Endodermal cell (in vitro differentiated cells): ENCODE measurements around the gene RHOU. TPM values are rescaled to one million over a fixed set of nuclear protein-coding genes. Genes with fewer than 3 reads are reported as not detected.

Source experiments
- DNase-seq: peaks from one replicate; pipeline ENCODE4 v3.0.0-alpha.2; 2017
- H3K27ac ChIP-seq: 2 replicates; pipeline ENCODE4 v1.5.1; 2013; ENCODE audit warnings: mild to moderate bottlenecking, low read depth, low read length, moderate library complexity
- H3K27me3 ChIP-seq: 2 replicates; pipeline ENCODE4 v1.6.1; 2013; ENCODE audit warnings: mild to moderate bottlenecking, low read length, moderate library complexity; ENCODE audit not compliant: insufficient read depth, control insufficient read depth, poor library complexity, severe bottlenecking
- H3K36me3 ChIP-seq: 2 replicates; pipeline ENCODE4 v1.7.0; 2013; ENCODE audit warnings: mild to moderate bottlenecking, low read length, moderate library complexity; ENCODE audit not compliant: control insufficient read depth, insufficient read depth
- H3K4me1 ChIP-seq: one replicate; pipeline ENCODE4 v1.7.0; 2013; ENCODE audit warnings: low read length; ENCODE audit not compliant: control insufficient read depth, insufficient read depth
- H3K4me3 ChIP-seq: 2 replicates; pipeline ENCODE4 v1.5.1; 2013; ENCODE audit warnings: mild to moderate bottlenecking, low read length, moderate library complexity
- H3K9ac ChIP-seq: 2 replicates; pipeline ENCODE4 v1.6.1; 2013; ENCODE audit warnings: mild to moderate bottlenecking, low read length, moderate library complexity; ENCODE audit not compliant: poor library complexity, severe bottlenecking; ENCODE audit errors: extremely low read depth
- H3K9me3 ChIP-seq: 2 replicates; pipeline ENCODE4 v1.6.1; 2013; ENCODE audit warnings: mild to moderate bottlenecking, low read length, moderate library complexity; ENCODE audit not compliant: control insufficient read depth
- H3K27ac Mint-ChIP-seq: 2 replicates; pipeline ENCODE4 v1.8.0; 2020; ENCODE audit warnings: mixed read lengths
- H3K27me3 Mint-ChIP-seq: 2 replicates; pipeline ENCODE4 v1.8.0; 2021; ENCODE audit warnings: mild to moderate bottlenecking, mixed read lengths; ENCODE audit not compliant: insufficient read depth
- H3K36me3 Mint-ChIP-seq: 2 replicates; pipeline ENCODE4 v1.8.0; 2020; ENCODE audit warnings: low read depth, mixed read lengths
- H3K4me1 Mint-ChIP-seq: 2 replicates; pipeline ENCODE4 v1.8.0; 2020; ENCODE audit warnings: mixed read lengths
- H3K4me3 Mint-ChIP-seq: 2 replicates; pipeline ENCODE4 v1.8.0; 2020; ENCODE audit warnings: mild to moderate bottlenecking, moderate library complexity, mixed read lengths
- H3K9me3 Mint-ChIP-seq: 2 replicates; pipeline ENCODE4 v1.8.0; 2020; ENCODE audit warnings: mild to moderate bottlenecking, mixed read lengths
- CTCF ChIP-seq: fragments of 200-600 bp; sonication (generic); conservative IDR thresholded peaks from 2 replicates; pipeline ENCODE4 v1.5.0; 2021; ENCODE audit warnings: antibody characterized with exemption, mild to moderate bottlenecking
- WGBS, 2 experiments: methylation state at CpG; one replicate each; pipeline versions ENCODE4 v1.1.5 to v1.1.7; 2013; ENCODE audit warnings: missing lambda C conversion rate in 2 of 2, mixed read lengths in 1 of 2; ENCODE audit not compliant: insufficient coverage in 1 of 2, insufficient read length in 1 of 2; 5-methylcytosine and 5-hydroxymethylcytosine counted together
- total RNA-seq, 2 donors: library from RNA; stranded (reverse); fragmentation: NEBNext Ultra II Directional in 1 of 2; extraction: Animal tissue kit (Norgen Biotek cat#: 25700) in 1 of 2; gene quantifications; 2 replicates in 1 of 2; 3 replicates in 1 of 2; pipeline ENCODE4 v1.2.1, GENCODE V29; 2021

The RHOU gene
- total RNA-seq, 2 donors from 2014 or later, result 9.0 to 12.0 TPM

- peaks cover 62% of the 10 kb centered on the region for H3K27me3 ChIP-seq
Observed at GRCh38 chr1:228776449-228776848, 41.2 kb downstream of the RHOU start.

GRCh38 chr1:228777236-228777635 is 42.0 kb downstream of the RHOU start:
- peaks cover 68% of the 10 kb centered on the region for H3K27me3 ChIP-seq
- H3K9me3 ChIP-seq, result no peaks in the 10 kb centered on the region
- WGBS, 2 experiments, result 90 to 94% methylated on average over 4 of the region's 4 CpGs
- no peak overlapping the region for H3K27ac Mint-ChIP-seq
- H3K4me3 Mint-ChIP-seq, result no peak overlapping the region
- DNase-seq, result no peak
- H3K4me3 ChIP-seq, result no peak overlapping the region
- peaks cover 12% of the 10 kb centered on the region for H3K4me1 Mint-ChIP-seq
- no peak overlapping the region for H3K9ac ChIP-seq
- H3K27ac ChIP-seq, result no peak overlapping the region
- peaks cover 2% of the 10 kb centered on the region for H3K9me3 Mint-ChIP-seq
- no peak for TF ChIP-seq CTCF
- H3K27me3 Mint-ChIP-seq, result peaks cover 8% of the 10 kb centered on the region
- H3K36me3 ChIP-seq, result no peaks in the 10 kb centered on the region
- peaks cover 5% of the 10 kb centered on the region for H3K4me1 ChIP-seq
- H3K36me3 Mint-ChIP-seq, result no peaks in the 10 kb centered on the region

More at GRCh38 chr1:228776449-228776848, 41.2 kb downstream of the RHOU start:
- no peak for TF ChIP-seq CTCF
- H3K4me1 Mint-ChIP-seq, result peaks cover 12% of the 10 kb centered on the region
- H3K9me3 Mint-ChIP-seq, result peaks cover 2% of the 10 kb centered on the region
- H3K27ac ChIP-seq, result no peak overlapping the region
- no peak overlapping the region for H3K9ac ChIP-seq
- H3K4me3 ChIP-seq, result no peak overlapping the region
- no peak overlapping the region for H3K27ac Mint-ChIP-seq
- H3K36me3 ChIP-seq, result no peaks in the 10 kb centered on the region
- H3K36me3 Mint-ChIP-seq, result no peaks in the 10 kb centered on the region
- peaks cover 4% of the 10 kb centered on the region for H3K4me1 ChIP-seq
- H3K27me3 Mint-ChIP-seq, result peaks cover 13% of the 10 kb centered on the region
- no peak for DNase-seq
- H3K4me3 Mint-ChIP-seq, result no peak overlapping the region
- no peaks in the 10 kb centered on the region for H3K9me3 ChIP-seq
- WGBS, 2 experiments, result 80 to 90% methylated on average over 1 to 2 of the region's 2 CpGs

- peaks cover 10% of the 10 kb centered on the region for H3K4me1 Mint-ChIP-seq
- Histone ChIP-seq H3K27ac (no peak overlapping the region), H3K4me3 (no peak overlapping the region), H3K9ac (no peak overlapping the region), H3K9me3 (no peaks in the 10 kb centered on the region), H3K27me3 (peaks cover 76% of the 10 kb centered on the region), H3K4me1 (peaks cover 5% of the 10 kb centered on the region), H3K36me3 (no peaks in the 10 kb centered on the region)
- peaks cover 1% of the 10 kb centered on the region for H3K9me3 Mint-ChIP-seq
- TF ChIP-seq CTCF, result no peak
- H3K36me3 Mint-ChIP-seq, result no peaks in the 10 kb centered on the region
- DNase-seq, result no peak
- peaks cover 6% of the 10 kb centered on the region for H3K27me3 Mint-ChIP-seq
- H3K4me3 Mint-ChIP-seq, result no peak overlapping the region
- no peak overlapping the region for H3K27ac Mint-ChIP-seq
- WGBS, 2 experiments, result 90% methylated on average over 1 of the region's 1 CpG; no CpG with 5 or more reads in 1 of the 2 experiments
Observed at GRCh38 chr1:228778026-228778425, 42.7 kb downstream of the RHOU start.
